Measurements from ENCODE around the gene CTCFL.
"Not testable (repeated sequence)": the region's sequence is repeated elsewhere in the genome, so short reads cannot be mapped to it uniquely, and the experiment has no call there.

The CTCFL gene

GRCh38 chr20:57480444-57481160, 44.3 kb downstream of the CTCFL start:
- no peak for DNase-seq (ENCODE audit: low spot score)

- no peak for DNase-seq (ENCODE audit: low spot score)
These were observed 45.7 kb downstream of the CTCFL start for GRCh38 chr20:57479196-57479595.

GRCh38 chr20:57478176-57478575, 46.8 kb downstream of the CTCFL start:
- no peak for DNase-seq (ENCODE audit: low spot score)

- DNase-seq (ENCODE audit: low spot score): no peak
These were observed 48.1 kb downstream of the CTCFL start for GRCh38 chr20:57476641-57477461.

GRCh38 chr20:57476084-57476526, 48.8 kb downstream of the CTCFL start:
- DNase-seq (ENCODE audit: low spot score): no peak

GRCh38 chr20:57475388-57476083, 49.4 kb downstream of the CTCFL start:
- DNase-seq (ENCODE audit: low spot score): no peak

GRCh38 chr20:57474816-57475215, 50.1 kb downstream of the CTCFL start:
- DNase-seq (ENCODE audit: low spot score): no peak

GRCh38 chr20:57474205-57474604, 50.7 kb downstream of the CTCFL start:
- DNase-seq (ENCODE audit: low spot score): no peak

- no peak for DNase-seq (ENCODE audit: low spot score)
These were observed 51.5 kb downstream of the CTCFL start for GRCh38 chr20:57473246-57474048.

GRCh38 chr20:57472474-57472873, 52.5 kb downstream of the CTCFL start:
- not testable (repeated sequence) for DNase-seq (ENCODE audit: low spot score)

GRCh38 chr20:57471496-57472372, 53.2 kb downstream of the CTCFL start:
- no peak for DNase-seq (ENCODE audit: low spot score)

GRCh38 chr20:57470666-57471495, 54.1 kb downstream of the CTCFL start:
- DNase-seq (ENCODE audit: low spot score): no peak

- DNase-seq (ENCODE audit: low spot score): no peak
These were observed 54.8 kb downstream of the CTCFL start for GRCh38 chr20:57470212-57470522.

- DNase-seq (ENCODE audit: low spot score): peak; percentile 35
These were observed 55.3 kb downstream of the CTCFL start for GRCh38 chr20:57469418-57470211.

GRCh38 chr20:57468523-57469417, 56.2 kb downstream of the CTCFL start:
- no peak for DNase-seq (ENCODE audit: low spot score)

GRCh38 chr20:57467742-57468141, 57.2 kb downstream of the CTCFL start:
- no peak for DNase-seq (ENCODE audit: low spot score)

GRCh38 chr20:57465943-57466342, 59.0 kb downstream of the CTCFL start:
- DNase-seq (ENCODE audit: low spot score): no peak

GRCh38 chr20:57465486-57465885, 59.5 kb downstream of the CTCFL start:
- no peak for DNase-seq (ENCODE audit: low spot score)
